ENCODE data around the gene PDS5B.

The PDS5B gene

DNA sequence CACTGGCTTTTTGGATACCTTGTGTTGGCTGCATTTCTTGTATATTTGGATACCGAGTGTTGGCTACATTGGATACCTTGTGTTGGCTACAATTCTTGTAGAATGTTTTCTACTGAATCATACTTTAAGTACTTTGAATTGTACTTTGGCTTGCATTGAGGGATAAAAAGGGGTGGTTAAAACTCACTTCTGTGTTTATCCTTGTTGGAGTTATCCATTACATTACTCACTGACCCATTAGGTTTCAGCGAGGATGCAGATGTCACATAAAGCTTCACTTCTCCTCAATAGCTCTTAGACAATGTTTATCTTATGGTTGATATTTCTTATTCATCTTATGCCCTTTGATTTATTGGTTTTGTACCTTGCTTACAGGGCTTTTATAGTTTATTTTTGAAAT lies 43.1 kb downstream of the PDS5B start:
- no peak overlapping the region for H3K27ac ChIP-seq
- TF ChIP-seq, protein P1, sequence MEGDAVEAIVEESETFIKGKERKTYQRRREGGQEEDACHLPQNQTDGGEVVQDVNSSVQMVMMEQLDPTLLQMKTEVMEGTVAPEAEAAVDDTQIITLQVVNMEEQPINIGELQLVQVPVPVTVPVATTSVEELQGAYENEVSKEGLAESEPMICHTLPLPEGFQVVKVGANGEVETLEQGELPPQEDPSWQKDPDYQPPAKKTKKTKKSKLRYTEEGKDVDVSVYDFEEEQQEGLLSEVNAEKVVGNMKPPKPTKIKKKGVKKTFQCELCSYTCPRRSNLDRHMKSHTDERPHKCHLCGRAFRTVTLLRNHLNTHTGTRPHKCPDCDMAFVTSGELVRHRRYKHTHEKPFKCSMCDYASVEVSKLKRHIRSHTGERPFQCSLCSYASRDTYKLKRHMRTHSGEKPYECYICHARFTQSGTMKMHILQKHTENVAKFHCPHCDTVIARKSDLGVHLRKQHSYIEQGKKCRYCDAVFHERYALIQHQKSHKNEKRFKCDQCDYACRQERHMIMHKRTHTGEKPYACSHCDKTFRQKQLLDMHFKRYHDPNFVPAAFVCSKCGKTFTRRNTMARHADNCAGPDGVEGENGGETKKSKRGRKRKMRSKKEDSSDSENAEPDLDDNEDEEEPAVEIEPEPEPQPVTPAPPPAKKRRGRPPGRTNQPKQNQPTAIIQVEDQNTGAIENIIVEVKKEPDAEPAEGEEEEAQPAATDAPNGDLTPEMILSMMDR (IDR thresholded peaks at IDR 0.05) = no peak
- TF ChIP-seq ZFX (IDR thresholded peaks at IDR 0.05; ENCODE audit: borderline replicate concordance) = no peak

DNA sequence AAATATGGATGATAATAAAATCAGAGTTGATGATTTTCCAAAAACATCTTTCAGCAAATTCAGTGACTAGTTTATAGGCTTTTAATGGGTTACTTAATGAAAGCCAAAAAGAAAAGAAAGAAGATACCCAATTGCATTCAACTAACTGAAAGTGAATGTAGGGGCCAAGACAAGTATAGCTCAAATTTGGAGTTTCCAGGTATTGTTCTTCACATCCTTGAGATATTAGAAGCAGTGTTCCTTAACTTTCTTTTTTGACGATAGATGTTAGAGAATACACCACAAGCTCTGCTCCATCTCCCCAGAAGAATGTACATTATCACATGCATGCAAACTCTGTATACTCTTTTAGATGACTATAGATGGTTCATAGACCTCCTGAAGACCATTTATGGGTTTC lies 43.6 kb downstream of the PDS5B start:
- H3K27ac ChIP-seq = no peak overlapping the region
- TF ChIP-seq, protein P1 (IDR thresholded peaks at IDR 0.05) = no peak
- no peak for TF ChIP-seq ZFX (IDR thresholded peaks at IDR 0.05; ENCODE audit: borderline replicate concordance)

DNA sequence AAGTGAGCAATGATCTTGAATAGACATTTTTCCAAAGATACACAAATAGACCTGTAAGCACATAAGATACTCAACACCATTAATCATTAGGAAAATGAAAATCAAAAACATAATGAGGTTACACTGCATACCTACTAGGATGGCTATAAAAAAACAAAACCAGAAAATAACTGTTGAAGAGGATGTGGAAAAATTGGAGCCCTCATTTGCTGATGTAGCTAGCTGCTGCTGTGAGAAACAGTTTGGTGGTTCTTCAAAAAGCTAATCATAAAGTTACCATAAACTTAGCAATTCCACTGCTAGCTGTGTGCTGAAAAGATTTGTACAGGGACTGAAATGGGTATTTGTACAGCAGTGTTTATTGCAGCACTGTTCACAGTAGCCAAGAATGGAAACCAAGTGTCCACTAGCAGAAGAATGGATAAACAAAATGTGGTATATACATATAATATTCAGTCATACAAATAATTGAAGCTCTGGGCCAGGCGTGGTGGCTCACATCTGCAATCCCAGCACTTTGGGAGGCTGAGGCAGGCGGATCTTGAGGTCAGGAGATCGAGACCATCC lies 46.2 kb downstream of the PDS5B start:
- TF ChIP-seq, protein P1 (IDR thresholded peaks at IDR 0.05) = no peak
- no peak for TF ChIP-seq ZFX (IDR thresholded peaks at IDR 0.05; ENCODE audit: borderline replicate concordance)
- H3K27ac ChIP-seq = peak overlapping the region; percentile 2; the same call in 1 of the 2 replicates

DNA sequence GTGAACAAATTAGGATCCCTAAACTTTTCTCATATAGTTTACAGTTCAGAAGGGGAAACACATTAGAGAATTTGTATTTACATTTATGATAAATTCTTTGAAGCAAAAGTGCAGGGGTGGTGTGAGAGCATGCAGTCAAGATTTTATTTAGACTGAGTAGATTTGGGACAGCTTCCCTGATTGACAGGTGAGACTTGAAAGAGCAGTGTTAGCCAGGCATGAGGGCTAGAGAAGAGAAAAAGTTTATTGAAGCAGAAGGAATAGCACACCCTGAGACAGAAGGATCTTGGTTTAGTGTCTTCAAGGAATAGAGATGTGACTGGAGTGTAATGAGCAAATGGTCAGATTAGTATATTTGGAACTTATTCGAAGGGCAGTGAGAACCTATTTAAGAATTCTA lies 50.5 kb downstream of the PDS5B start:
- no peak overlapping the region for H3K27ac ChIP-seq
- TF ChIP-seq ZFX (IDR thresholded peaks at IDR 0.05; ENCODE audit: borderline replicate concordance) = no peak
- TF ChIP-seq, protein P1 (IDR thresholded peaks at IDR 0.05) = no peak

DNA sequence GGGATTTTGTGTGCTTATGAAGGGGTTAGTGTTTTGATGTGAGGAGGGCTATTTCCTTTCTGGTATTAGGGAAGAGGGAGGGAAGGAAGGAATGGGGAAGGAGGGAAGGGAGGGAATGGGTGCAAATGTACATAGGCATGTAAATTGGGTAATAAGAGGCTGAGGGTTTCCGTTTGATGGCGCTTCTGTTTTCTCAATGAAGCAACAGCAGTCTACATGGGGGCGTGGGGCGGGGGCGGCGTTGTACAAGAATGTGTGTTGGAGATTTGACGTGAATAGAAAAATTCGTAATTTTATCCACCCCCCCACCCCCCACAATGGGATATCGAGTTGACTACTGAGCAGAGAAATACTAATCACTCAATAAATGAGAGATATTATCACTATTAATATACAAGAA lies 52.5 kb downstream of the PDS5B start:
- no peak overlapping the region for H3K27ac ChIP-seq
- TF ChIP-seq ZFX (IDR thresholded peaks at IDR 0.05; ENCODE audit: borderline replicate concordance) = no peak
- TF ChIP-seq, protein P1 (IDR thresholded peaks at IDR 0.05) = no peak

DNA sequence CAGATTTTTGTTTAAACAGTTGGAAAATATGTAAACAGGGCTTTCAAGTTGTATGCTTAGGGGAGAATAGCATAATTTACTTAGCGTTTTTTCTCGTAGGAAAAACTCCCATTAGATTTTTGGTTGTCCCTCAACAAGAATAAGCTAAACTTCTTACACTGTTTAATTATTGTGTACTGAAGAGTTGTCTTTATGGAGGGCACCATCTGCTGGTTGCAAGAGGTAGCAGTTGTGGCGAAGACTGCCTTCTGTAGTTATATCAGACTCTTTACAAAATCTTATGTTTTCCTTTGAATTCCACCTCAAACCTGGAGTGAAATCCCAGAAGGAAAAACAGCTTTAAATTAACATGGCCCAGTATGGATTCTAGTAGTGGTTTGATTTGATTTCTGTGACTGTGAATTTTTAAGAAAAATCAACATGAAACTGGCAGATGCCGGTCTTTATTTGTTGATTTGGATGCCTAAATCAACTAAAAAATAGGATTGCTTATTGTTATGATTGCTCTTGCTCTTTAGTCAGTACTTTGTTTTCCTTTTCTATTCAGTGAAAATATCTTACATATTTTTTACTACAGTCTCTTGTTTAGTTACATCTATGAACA lies 53.4 kb downstream of the PDS5B start:
- no peak overlapping the region for H3K27ac ChIP-seq
- TF ChIP-seq, protein P1 (IDR thresholded peaks at IDR 0.05) = peak; percentile 87
- TF ChIP-seq ZFX (IDR thresholded peaks at IDR 0.05; ENCODE audit: borderline replicate concordance) = no peak

DNA sequence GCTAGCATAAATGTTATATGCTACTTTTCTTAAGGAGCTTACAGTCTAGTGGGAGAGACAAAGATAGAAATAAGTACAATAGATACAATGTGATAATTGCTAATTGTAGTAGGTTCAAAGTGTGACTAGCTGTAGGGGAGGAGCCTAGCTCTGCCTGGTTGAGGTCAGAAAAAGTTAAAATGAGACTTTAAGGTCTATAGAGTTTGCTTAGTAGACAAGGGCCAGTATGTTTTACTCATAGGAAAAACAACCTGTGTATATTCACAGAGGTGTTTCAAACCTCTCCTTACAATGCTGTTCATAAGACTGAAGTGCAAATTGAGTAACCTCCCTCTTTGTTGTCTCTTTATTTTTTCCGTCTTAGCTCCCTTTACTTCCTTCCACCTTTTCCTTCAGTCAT lies 56.1 kb downstream of the PDS5B start:
- no peak overlapping the region for H3K27ac ChIP-seq
- TF ChIP-seq, protein P1 (IDR thresholded peaks at IDR 0.05) = no peak
- no peak for TF ChIP-seq ZFX (IDR thresholded peaks at IDR 0.05; ENCODE audit: borderline replicate concordance)

Measured in 22Rv1 (cell line).